K562 (cell line): ENCODE data around the gene TRIM31. TPM values are rescaled to one million over a fixed set of nuclear protein-coding genes. Genes with fewer than 3 reads are reported as not detected.

Experiments used
- CBX2 ChIP-seq: fragments of 200-600 bp; sonication (generic); IDR thresholded peaks from one replicate; pipeline ENCODE4 v1.6.1; 2012; ENCODE audit warnings: mild to moderate bottlenecking, low read length, inconsistent platforms; ENCODE audit not compliant: insufficient read depth, poor library complexity, severe bottlenecking
- CC2D1A ChIP-seq: fragments of 450-650 bp; IDR thresholded peaks from 2 replicates; pipeline ENCODE4 v1.6.1; 2017; ENCODE audit warnings: mild to moderate bottlenecking
- GABPB2 ChIP-seq: fragments of 250-450 bp; sonication (Bioruptor Pico); conservative IDR thresholded peaks from 2 replicates; pipeline ENCODE4 v1.5.1; 2021; ENCODE audit warnings: mild to moderate bottlenecking
- HNRNPK ChIP-seq: fragments of 200-400 bp; formaldehyde crosslinking; IDR thresholded peaks from one replicate; pipeline ENCODE4 v1.6.1; 2018; ENCODE audit warnings: mild to moderate bottlenecking, low read depth, low read length; ENCODE audit not compliant: poor library complexity, severe bottlenecking
- ILK ChIP-seq: fragments of 450-650 bp; IDR thresholded peaks from 2 replicates; pipeline ENCODE4 v1.6.1; 2016; ENCODE audit warnings: missing genetic modification characterization, low read depth, mild to moderate bottlenecking, missing compliant biosample characterization, moderate library complexity, borderline replicate concordance
- TBL1XR1 ChIP-seq, 2 experiments: IDR thresholded peaks; 2 replicates each; pipeline ENCODE4 v1.6.1; 2012; ENCODE audit warnings: improper control_type of control experiment in 2 of 2, low read length in 2 of 2, mild to moderate bottlenecking in 1 of 2
- polyA plus RNA-seq, 8 experiments: library from polyadenylated mRNA; depleted of rRNA in 4 of 8; stranded (reverse) in 5 of 8; unstranded in 3 of 8; fragments of >200 nt; fragmentation: Nextera tagmentation in 2 of 8; fragmentation: Illumina TruSeq in 1 of 8; extraction: Ambion mirVana in 2 of 8; extraction: Trizol in 1 of 8; gene quantifications; 2 replicates each; pipeline versions ENCODE4 v1.2.1 to v1.2.3, GENCODE V29; 2011 to 2014; ENCODE audit warnings: inconsistent platforms in 1 of 8, missing spikeins in 1 of 8
- total RNA-seq, 7 experiments: library from RNA; depleted of rRNA in 6 of 7; stranded (reverse); fragments of >200 nt in 6 of 7; fragmentation: Illumina TruSeq in 2 of 7; extraction: Trizol in 2 of 7; gene quantifications; 2 replicates each; pipeline versions ENCODE4 v1.2.1 to v1.2.3, GENCODE V29; 2011 to 2021; ENCODE audit warnings: low replicate concordance in 1 of 7
- TF ChIP-seq, protein P1 (sequence below): fragments of 450-650 bp; IDR thresholded peaks from 2 replicates; pipeline ENCODE4 v1.6.1; 2016; ENCODE audit warnings: mild to moderate bottlenecking, moderate library complexity
- TF ChIP-seq, protein P2 (sequence below): fragments of 250-450 bp; sonication (Bioruptor Pico); IDR thresholded peaks from 2 replicates; pipeline ENCODE4 v1.8.0; 2022; ENCODE audit warnings: moderate library complexity, mild to moderate bottlenecking, inconsistent platforms

The TRIM31 gene
- total and polyA plus RNA-seq, 9 of the 15 experiments (the other 6 are each of a cell fraction or from before 2014, with no cell fraction given) = not detected

DNA sequence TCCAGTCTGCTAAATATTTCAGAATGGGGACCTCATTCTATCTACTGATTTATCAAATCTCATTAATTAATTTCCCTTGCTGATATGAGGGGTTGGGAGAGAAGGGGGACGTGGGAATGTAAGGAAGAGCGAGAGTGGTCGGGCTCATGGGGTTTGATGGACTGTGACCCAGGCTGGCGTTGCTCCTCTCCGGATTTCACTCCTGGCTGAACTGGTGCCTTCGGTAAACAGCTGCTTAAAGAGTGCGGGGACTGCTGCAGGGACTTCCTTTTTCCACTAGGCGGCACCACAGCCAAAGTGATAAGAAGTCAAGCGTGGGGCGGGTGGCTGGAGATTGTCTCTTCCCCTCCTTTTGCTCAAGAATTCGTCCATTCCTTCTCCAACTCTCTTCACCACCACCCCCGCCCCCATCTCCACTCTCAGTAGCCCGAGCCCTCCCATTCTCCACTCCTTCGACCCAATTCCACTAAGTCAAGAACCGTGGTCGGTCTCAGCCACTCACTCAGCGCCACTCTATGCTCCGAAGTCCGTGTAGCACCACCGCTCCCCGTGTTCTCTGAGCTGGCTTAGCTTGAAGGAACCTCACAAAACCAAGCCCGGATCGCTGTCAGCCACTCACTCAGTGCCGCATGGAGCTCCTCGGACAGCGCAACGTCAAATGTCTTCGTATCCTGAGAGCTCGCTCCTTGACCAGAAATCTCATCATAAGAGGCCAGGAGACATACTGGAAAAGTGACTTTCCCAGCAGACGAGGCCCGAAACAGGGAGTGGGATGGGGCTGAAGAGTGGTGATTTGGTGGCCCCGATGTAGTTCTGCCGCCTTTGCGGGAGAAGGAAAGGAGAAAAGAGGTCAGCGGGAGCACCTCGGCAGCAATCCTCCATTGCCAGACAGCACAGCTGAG lies 9.7 kb downstream of the TRIM31 start (continued):
- TF ChIP-seq, protein P1, sequence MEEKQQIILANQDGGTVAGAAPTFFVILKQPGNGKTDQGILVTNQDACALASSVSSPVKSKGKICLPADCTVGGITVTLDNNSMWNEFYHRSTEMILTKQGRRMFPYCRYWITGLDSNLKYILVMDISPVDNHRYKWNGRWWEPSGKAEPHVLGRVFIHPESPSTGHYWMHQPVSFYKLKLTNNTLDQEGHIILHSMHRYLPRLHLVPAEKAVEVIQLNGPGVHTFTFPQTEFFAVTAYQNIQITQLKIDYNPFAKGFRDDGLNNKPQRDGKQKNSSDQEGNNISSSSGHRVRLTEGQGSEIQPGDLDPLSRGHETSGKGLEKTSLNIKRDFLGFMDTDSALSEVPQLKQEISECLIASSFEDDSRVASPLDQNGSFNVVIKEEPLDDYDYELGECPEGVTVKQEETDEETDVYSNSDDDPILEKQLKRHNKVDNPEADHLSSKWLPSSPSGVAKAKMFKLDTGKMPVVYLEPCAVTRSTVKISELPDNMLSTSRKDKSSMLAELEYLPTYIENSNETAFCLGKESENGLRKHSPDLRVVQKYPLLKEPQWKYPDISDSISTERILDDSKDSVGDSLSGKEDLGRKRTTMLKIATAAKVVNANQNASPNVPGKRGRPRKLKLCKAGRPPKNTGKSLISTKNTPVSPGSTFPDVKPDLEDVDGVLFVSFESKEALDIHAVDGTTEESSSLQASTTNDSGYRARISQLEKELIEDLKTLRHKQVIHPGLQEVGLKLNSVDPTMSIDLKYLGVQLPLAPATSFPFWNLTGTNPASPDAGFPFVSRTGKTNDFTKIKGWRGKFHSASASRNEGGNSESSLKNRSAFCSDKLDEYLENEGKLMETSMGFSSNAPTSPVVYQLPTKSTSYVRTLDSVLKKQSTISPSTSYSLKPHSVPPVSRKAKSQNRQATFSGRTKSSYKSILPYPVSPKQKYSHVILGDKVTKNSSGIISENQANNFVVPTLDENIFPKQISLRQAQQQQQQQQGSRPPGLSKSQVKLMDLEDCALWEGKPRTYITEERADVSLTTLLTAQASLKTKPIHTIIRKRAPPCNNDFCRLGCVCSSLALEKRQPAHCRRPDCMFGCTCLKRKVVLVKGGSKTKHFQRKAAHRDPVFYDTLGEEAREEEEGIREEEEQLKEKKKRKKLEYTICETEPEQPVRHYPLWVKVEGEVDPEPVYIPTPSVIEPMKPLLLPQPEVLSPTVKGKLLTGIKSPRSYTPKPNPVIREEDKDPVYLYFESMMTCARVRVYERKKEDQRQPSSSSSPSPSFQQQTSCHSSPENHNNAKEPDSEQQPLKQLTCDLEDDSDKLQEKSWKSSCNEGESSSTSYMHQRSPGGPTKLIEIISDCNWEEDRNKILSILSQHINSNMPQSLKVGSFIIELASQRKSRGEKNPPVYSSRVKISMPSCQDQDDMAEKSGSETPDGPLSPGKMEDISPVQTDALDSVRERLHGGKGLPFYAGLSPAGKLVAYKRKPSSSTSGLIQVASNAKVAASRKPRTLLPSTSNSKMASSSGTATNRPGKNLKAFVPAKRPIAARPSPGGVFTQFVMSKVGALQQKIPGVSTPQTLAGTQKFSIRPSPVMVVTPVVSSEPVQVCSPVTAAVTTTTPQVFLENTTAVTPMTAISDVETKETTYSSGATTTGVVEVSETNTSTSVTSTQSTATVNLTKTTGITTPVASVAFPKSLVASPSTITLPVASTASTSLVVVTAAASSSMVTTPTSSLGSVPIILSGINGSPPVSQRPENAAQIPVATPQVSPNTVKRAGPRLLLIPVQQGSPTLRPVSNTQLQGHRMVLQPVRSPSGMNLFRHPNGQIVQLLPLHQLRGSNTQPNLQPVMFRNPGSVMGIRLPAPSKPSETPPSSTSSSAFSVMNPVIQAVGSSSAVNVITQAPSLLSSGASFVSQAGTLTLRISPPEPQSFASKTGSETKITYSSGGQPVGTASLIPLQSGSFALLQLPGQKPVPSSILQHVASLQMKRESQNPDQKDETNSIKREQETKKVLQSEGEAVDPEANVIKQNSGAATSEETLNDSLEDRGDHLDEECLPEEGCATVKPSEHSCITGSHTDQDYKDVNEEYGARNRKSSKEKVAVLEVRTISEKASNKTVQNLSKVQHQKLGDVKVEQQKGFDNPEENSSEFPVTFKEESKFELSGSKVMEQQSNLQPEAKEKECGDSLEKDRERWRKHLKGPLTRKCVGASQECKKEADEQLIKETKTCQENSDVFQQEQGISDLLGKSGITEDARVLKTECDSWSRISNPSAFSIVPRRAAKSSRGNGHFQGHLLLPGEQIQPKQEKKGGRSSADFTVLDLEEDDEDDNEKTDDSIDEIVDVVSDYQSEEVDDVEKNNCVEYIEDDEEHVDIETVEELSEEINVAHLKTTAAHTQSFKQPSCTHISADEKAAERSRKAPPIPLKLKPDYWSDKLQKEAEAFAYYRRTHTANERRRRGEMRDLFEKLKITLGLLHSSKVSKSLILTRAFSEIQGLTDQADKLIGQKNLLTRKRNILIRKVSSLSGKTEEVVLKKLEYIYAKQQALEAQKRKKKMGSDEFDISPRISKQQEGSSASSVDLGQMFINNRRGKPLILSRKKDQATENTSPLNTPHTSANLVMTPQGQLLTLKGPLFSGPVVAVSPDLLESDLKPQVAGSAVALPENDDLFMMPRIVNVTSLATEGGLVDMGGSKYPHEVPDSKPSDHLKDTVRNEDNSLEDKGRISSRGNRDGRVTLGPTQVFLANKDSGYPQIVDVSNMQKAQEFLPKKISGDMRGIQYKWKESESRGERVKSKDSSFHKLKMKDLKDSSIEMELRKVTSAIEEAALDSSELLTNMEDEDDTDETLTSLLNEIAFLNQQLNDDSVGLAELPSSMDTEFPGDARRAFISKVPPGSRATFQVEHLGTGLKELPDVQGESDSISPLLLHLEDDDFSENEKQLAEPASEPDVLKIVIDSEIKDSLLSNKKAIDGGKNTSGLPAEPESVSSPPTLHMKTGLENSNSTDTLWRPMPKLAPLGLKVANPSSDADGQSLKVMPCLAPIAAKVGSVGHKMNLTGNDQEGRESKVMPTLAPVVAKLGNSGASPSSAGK = 0 out of 2 replicates have a peak, but pooled peaks have one; percentile 24
- peak; percentile 78 for TF ChIP-seq CC2D1A
- TF ChIP-seq ILK = no peak
- TF ChIP-seq, protein P2, sequence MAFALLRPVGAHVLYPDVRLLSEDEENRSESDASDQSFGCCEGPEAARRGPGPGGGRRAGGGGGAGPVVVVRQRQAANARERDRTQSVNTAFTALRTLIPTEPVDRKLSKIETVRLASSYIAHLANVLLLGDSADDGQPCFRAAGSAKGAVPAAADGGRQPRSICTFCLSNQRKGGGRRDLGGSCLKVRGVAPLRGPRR (CRISPR knock-in tag) = no peak; the same call in 1 of the 2 replicates
- no peak for TF ChIP-seq HNRNPK
- TF ChIP-seq GABPB2 (CRISPR knock-in tag) = no peak
- no peak for TF ChIP-seq CBX2
- no peak for TF ChIP-seq TBL1XR1 (IDR thresholded peaks at IDR 0.05; ENCODE audit: low read length in 2 of 2)
